ENCODE results near the gene DPYSL4. TPM values are rescaled to one million over a fixed set of nuclear protein-coding genes. Genes with fewer than 3 reads are reported as not detected.

Gene DPYSL4
- total and polyA plus RNA-seq, 4 experiments from 2014 or later = 0.21 to 1.8 (median 0.41) TPM

DNA sequence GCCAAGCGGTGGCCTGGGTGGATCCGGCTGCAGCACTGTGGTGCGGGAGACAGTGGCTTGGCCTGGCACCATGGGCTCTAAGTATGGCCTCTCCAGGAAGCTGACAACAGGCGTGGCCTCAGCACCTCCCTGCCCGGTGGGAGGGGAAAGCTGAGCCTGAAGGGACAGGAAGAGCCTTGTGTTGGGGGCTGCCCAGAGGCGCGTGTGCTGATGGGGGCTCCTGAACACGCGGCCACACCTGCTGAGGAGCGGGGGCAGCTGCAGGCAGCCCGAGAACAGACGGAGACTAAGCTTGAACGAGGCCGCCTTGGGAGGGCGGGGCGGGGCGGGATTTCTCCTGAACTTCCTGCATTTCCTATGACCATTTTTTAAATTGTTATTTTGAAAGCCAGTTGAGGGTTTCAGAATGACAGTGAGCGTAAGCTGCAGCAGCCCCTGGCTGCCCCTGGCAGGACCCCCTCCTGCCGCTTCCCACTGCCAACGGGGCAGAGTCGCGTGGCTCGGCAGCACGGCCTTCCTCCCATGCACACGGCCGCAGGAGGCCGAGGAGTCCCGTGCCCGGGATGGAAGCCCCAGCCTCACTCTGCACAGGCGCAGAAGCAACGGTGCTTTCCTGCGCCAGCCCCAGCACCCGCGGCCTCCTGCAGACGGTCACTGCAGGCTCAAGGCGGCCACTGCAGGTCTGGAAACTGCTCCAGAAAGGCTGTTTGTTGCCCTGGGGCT is 43.2 kb downstream of the DPYSL4 start:
- Histone ChIP-seq H3K27me3 (ENCODE audit: insufficient read depth, low read length) (no peaks in the 10 kb centered on the region), H3K4me3 (ENCODE audit: low read length in 2 of 2) (no peak overlapping the region), H3K9me3 (ENCODE audit: control insufficient read depth in 1 of 2, low read length in 2 of 2) (no peaks in the 10 kb centered on the region), H3K27ac (ENCODE audit: low read depth, low read length) (peak overlapping the region; percentile 8), H3K4me1 (ENCODE audit: insufficient read depth, low read length) (peaks cover 16% of the 10 kb centered on the region), H3K36me3 (ENCODE audit: insufficient read depth, low read length) (no peaks in the 10 kb centered on the region)
- H3K27me3 Mint-ChIP-seq = no peaks in the 10 kb centered on the region
- CTCF ChIA-PET (ENCODE audit: partially characterized antibody) = no interaction called here
- H3K4me3 Mint-ChIP-seq = peak overlapping the region; percentile 79 to 88 (median 84)
- no peaks in the 10 kb centered on the region for H3K9me3 Mint-ChIP-seq
- peak in 2 of 5 donors; percentile 19 to 27 for DNase-seq
- intact Hi-C loops (cut with micrococcal nuclease) = no loop called here
- peak overlapping the region; percentile 69 to 93 (median 80) for H3K27ac Mint-ChIP-seq
- peaks cover 3 to 4% of the 10 kb centered on the region in 2 donors for H3K36me3 Mint-ChIP-seq
- peaks cover 9 to 15% (median 12%) of the 10 kb centered on the region in 4 donors for H3K4me1 Mint-ChIP-seq
- POLR2A ChIA-PET (ENCODE audit: partially characterized antibody) = interaction anchor here (1.1 kb wide), 1 partner anchor 167 kb away, joined by 3 read pairs; the partner anchor contains the start of gene PWWP2B

DNA sequence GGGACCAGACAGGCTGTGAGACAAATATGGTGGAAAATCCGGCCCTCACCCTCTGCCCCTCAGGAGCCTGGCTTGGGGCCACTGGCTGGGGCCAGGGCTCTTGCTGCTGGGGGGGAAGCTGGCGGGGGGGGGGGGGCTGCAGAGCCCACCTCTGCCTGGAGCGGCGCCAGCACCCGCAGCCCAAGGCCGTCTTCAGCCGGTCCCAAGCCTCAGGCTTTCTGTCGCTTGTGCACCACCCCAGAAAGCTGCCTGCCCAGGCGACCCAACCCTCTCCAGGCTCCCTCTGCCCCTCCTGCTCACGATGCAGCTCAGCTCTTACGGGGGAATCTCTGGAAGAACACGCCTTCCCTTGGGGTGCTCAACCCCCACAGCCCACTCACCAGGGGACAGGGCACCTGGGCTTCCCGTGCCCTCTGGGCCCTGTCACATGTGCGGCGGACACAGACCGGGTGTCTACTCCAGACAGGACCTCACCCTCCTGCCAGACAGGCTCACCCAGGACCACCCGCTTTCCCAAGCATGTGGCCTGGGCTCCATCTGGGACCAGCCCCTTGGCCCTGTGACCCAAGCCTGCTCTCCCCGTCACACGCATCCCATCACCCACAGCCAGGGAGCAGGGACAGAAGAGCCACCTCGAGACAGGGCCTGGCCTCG is 43.9 kb downstream of the DPYSL4 start:
- peaks cover 3 to 4% of the 10 kb centered on the region in 2 donors for H3K36me3 Mint-ChIP-seq
- peak overlapping the region; percentile 8 for H3K27ac ChIP-seq (ENCODE audit: low read depth, low read length)
- H3K27ac Mint-ChIP-seq = peak overlapping the region in 6 of 7 donors; percentile 43 to 80 (median 74)
- peak overlapping the region in 5 of 8 donors; percentile 3 to 83 (median 79) for H3K4me3 Mint-ChIP-seq
- H3K9me3 Mint-ChIP-seq = no peaks in the 10 kb centered on the region
- POLR2A ChIA-PET (ENCODE audit: partially characterized antibody) = no interaction called here
- H3K4me1 Mint-ChIP-seq = peaks cover 9 to 15% (median 12%) of the 10 kb centered on the region in 4 donors
- H3K4me1 ChIP-seq (ENCODE audit: insufficient read depth, low read length) = peaks cover 16% of the 10 kb centered on the region
- no peaks in the 10 kb centered on the region for H3K36me3 ChIP-seq (ENCODE audit: insufficient read depth, low read length)
- intact Hi-C loops (cut with micrococcal nuclease) = no loop called here
- DNase-seq = no peak
- H3K4me3 ChIP-seq (ENCODE audit: low read length in 2 of 2) = no peak overlapping the region
- CTCF ChIA-PET (ENCODE audit: partially characterized antibody) = no interaction called here
- no peaks in the 10 kb centered on the region for H3K27me3 Mint-ChIP-seq
- no peaks in the 10 kb centered on the region for H3K9me3 ChIP-seq (ENCODE audit: control insufficient read depth in 1 of 2, low read length in 2 of 2)
- no peaks in the 10 kb centered on the region for H3K27me3 ChIP-seq (ENCODE audit: insufficient read depth, low read length)

DNA sequence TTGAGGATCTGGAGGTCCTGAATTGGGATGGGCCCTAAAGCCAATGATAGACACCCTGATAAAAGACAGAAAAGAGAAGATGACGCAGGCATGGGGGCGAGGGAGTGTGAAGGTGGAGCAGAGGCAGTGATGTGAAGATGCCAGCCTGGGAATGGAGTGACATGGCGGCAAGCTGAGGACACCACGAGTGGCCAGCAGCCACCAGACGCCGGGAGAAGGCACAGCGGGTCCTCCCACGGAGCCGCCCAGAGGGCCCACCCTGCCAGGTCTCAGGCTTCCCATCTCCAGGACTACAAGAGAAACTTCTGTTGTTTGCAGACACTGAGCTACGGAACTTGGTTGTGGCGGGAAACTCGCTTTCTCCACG is 44.9 kb downstream of the DPYSL4 start:
- ChIA-PET POLR2A (ENCODE audit: partially characterized antibody) (no interaction called here), CTCF (ENCODE audit: partially characterized antibody) (no interaction called here)
- H3K4me1 ChIP-seq (ENCODE audit: insufficient read depth, low read length) = peaks cover 16% of the 10 kb centered on the region
- Mint-ChIP-seq H3K4me1 (peaks cover 9 to 15% (median 12%) of the 10 kb centered on the region in 4 donors), H3K36me3 (peaks cover 3 to 4% of the 10 kb centered on the region in 2 donors), H3K4me3 (peak overlapping the region in 1 of 8 donors; percentile 65), H3K27me3 (no peaks in the 10 kb centered on the region), H3K9me3 (no peaks in the 10 kb centered on the region), H3K27ac (peak overlapping the region in 4 of 7 donors; percentile 13 to 75 (median 31))
- H3K36me3 ChIP-seq (ENCODE audit: insufficient read depth, low read length) = no peaks in the 10 kb centered on the region
- no peak for DNase-seq
- H3K27ac ChIP-seq (ENCODE audit: low read depth, low read length) = no peak overlapping the region
- H3K9me3 ChIP-seq (ENCODE audit: control insufficient read depth in 1 of 2, low read length in 2 of 2) = no peaks in the 10 kb centered on the region
- no peaks in the 10 kb centered on the region for H3K27me3 ChIP-seq (ENCODE audit: insufficient read depth, low read length)
- intact Hi-C loops (cut with micrococcal nuclease) = no loop called here
- H3K4me3 ChIP-seq (ENCODE audit: low read length in 2 of 2) = no peak overlapping the region

DNA sequence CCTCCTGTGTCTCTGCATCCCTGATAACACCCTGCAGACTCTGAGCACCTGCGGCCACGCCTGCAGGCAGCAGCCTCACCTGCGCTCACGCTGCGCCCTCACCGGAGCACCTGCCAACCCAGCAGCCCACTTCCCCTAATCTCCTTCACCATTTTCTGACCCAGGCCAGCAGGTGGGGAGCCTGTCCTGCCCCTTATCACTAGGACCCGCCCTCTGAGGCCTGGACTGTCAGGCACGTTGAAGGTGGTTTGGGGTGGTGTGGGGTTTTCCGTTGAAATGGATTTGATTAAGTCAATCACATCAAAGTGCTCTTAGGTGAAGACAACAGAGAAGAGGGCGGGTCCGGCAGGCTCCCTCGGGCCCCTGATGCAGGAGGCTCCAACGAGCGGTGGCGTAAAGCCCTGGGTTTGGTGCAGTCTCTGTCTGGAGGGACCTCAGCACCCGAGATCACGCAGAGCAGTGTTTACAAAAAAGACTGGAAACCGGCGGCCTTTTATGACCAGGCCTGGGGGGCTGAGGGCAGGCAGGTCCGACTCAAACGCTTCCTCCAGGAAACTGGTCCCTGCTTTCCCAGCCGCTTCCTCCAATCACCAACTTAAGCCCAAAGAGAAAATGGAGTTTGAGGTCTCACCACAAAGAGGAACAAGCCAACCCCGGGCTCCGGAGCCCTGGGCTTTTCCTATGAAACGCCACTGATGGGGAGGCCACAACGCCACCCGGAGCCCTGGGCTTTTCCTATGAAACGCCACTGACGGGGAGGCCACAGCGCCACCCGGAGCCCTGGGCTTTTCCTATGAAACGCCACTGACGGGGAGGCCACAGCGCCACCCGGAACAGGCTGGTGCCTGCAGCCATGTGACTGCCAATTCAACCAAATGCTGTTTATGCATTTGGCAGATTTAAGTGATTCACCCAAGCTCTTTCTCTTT is 45.5 kb downstream of the DPYSL4 start:
- DNase-seq = peak in 1 of 5 donors; percentile 24
- peaks cover 2 to 3% of the 10 kb centered on the region in 2 donors for H3K36me3 Mint-ChIP-seq
- H3K9me3 Mint-ChIP-seq = no peaks in the 10 kb centered on the region
- ChIA-PET CTCF (ENCODE audit: partially characterized antibody) (no interaction called here), POLR2A (ENCODE audit: partially characterized antibody) (no interaction called here)
- H3K27me3 Mint-ChIP-seq = no peaks in the 10 kb centered on the region
- peak overlapping the region in 6 of 7 donors; percentile 32 to 79 (median 62) for H3K27ac Mint-ChIP-seq
- H3K27me3 ChIP-seq (ENCODE audit: insufficient read depth, low read length) = no peaks in the 10 kb centered on the region
- H3K36me3 ChIP-seq (ENCODE audit: insufficient read depth, low read length) = no peaks in the 10 kb centered on the region
- H3K4me1 Mint-ChIP-seq = peaks cover 9 to 15% (median 12%) of the 10 kb centered on the region in 4 donors
- H3K9me3 ChIP-seq (ENCODE audit: control insufficient read depth in 1 of 2, low read length in 2 of 2) = no peaks in the 10 kb centered on the region
- no peak overlapping the region for H3K27ac ChIP-seq (ENCODE audit: low read depth, low read length)
- H3K4me3 Mint-ChIP-seq = peak overlapping the region in 5 of 8 donors; percentile 7 to 65 (median 29)
- intact Hi-C loops (cut with micrococcal nuclease) = no loop called here
- peaks cover 16% of the 10 kb centered on the region for H3K4me1 ChIP-seq (ENCODE audit: insufficient read depth, low read length)
- H3K4me3 ChIP-seq (ENCODE audit: low read length in 2 of 2) = no peak overlapping the region

DNA sequence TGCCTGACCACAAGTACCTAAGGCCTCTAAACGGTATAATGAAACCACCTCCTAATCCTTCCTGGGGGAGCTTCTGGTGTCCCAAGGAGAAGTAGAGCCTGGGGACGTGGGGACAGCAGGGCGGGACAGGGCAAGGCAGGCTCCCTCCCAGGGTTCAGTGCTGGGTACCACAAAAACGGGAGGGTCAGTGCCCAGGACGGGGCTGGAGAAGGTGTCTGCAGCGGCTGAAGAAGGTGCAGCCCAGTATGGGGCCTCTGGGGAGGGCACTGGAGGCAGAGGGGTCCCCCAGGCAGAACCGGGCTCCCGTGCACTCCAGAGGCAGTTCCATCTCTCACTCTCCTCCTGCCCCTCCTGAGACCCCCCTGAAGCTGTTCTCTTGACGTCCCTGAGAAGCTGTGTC is 46.2 kb downstream of the DPYSL4 start:
- no peak overlapping the region for H3K27ac ChIP-seq (ENCODE audit: low read depth, low read length)
- ChIA-PET POLR2A (ENCODE audit: partially characterized antibody) (no interaction called here), CTCF (ENCODE audit: partially characterized antibody) (no interaction called here)
- peaks cover 8 to 15% (median 11%) of the 10 kb centered on the region in 4 donors for H3K4me1 Mint-ChIP-seq
- H3K36me3 ChIP-seq (ENCODE audit: insufficient read depth, low read length) = no peaks in the 10 kb centered on the region
- H3K4me1 ChIP-seq (ENCODE audit: insufficient read depth, low read length) = peaks cover 16% of the 10 kb centered on the region
- no peak for DNase-seq
- no peaks in the 10 kb centered on the region for H3K9me3 ChIP-seq (ENCODE audit: control insufficient read depth in 1 of 2, low read length in 2 of 2)
- H3K27ac Mint-ChIP-seq = peak overlapping the region in 3 of 7 donors; percentile 3 to 71 (median 56)
- H3K4me3 ChIP-seq (ENCODE audit: low read length in 2 of 2) = no peak overlapping the region
- H3K4me3 Mint-ChIP-seq = no peak overlapping the region
- no peaks in the 10 kb centered on the region for H3K9me3 Mint-ChIP-seq
- intact Hi-C loops (cut with micrococcal nuclease) = no loop called here
- no peaks in the 10 kb centered on the region for H3K27me3 ChIP-seq (ENCODE audit: insufficient read depth, low read length)
- H3K27me3 Mint-ChIP-seq = no peaks in the 10 kb centered on the region
- H3K36me3 Mint-ChIP-seq = no peaks in the 10 kb centered on the region

DNA sequence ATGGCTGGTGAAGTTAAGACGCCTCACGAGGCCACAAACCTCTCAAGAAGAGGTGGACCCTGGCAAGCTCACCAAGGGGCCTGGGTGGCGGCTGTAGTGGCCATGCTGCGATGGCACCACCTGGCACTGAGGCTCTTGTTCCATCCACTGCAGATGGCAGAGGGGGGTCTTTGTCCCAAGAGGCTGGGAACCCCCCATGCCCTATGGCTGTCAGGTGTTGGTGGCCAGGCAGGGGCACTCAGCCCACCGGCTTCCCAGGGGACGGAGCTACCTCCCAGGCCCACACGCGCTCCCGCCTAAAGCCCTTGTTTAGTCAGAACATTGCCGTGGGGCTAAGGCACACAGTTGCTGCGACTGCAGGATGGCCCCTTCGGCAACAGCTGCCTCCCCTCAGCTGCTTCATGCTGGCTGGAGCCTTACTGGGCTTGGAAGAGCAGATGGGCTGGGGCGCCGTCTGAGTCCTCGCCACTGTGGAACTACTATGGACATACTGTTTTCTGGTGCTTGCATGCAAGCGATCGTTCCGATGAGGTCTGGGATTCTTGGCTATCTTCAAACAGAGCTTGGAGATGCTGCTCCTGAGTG is 46.8 kb downstream of the DPYSL4 start:
- ChIA-PET CTCF (ENCODE audit: partially characterized antibody) (no interaction called here), POLR2A (ENCODE audit: partially characterized antibody) (no interaction called here)
- Histone ChIP-seq H3K4me1 (ENCODE audit: insufficient read depth, low read length) (peaks cover 16% of the 10 kb centered on the region), H3K27me3 (ENCODE audit: insufficient read depth, low read length) (no peaks in the 10 kb centered on the region), H3K36me3 (ENCODE audit: insufficient read depth, low read length) (no peaks in the 10 kb centered on the region), H3K9me3 (ENCODE audit: control insufficient read depth in 1 of 2, low read length in 2 of 2) (no peaks in the 10 kb centered on the region), H3K27ac (ENCODE audit: low read depth, low read length) (no peak overlapping the region), H3K4me3 (ENCODE audit: low read length in 2 of 2) (no peak overlapping the region)
- peaks cover 8 to 15% (median 11%) of the 10 kb centered on the region in 4 donors for H3K4me1 Mint-ChIP-seq
- no peak overlapping the region for H3K27ac Mint-ChIP-seq
- intact Hi-C loops (cut with micrococcal nuclease) = no loop called here
- H3K27me3 Mint-ChIP-seq = no peaks in the 10 kb centered on the region
- H3K36me3 Mint-ChIP-seq = no peaks in the 10 kb centered on the region
- no peaks in the 10 kb centered on the region for H3K9me3 Mint-ChIP-seq
- no peak overlapping the region for H3K4me3 Mint-ChIP-seq
- DNase-seq = no peak
